ENCODE data around the gene SEMA4D.

The SEMA4D gene

DNA sequence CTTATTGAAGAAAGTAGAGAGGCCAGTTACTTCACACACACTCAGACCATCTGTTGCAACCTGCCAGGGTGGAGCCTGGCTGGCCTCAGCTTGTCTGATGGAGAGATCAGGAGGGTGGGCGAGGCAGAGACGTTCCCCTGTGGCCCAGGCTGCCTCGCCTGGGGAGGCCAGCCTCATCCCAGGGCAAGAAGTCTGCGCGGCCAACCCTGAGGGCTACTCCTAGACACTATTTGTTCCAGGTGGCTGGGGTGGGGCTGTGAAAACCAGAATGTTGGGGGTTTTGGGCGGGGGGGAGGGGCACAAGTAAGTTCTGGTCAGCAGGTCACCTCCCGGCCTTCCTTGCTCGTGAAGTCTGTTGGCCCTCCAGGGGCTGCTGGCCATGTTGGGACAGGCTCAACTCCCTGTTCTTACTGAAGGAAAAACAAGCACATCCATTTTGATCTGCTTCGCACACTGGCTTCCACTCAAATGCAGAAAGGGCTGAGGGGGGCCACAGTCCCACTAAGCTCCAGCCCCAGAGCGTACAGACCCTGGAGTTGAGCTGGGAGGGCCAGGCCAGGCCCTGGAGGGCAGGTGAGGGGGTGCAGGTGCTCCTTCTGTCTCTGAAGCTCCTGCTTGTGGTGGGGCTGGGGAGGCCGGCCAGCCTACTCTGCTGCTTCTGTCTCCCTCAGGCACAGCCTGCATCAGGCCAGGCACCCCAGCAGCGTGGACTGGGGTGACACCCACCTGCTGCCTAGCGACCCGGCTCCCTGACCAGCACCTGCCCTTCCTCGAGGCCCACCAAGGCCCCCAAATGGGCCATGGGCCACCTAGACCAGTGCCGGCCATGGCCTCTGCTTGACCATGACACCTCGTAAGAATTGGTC lies 133.0 kb downstream of the SEMA4D start:
- no peak for DNase-seq

DNA sequence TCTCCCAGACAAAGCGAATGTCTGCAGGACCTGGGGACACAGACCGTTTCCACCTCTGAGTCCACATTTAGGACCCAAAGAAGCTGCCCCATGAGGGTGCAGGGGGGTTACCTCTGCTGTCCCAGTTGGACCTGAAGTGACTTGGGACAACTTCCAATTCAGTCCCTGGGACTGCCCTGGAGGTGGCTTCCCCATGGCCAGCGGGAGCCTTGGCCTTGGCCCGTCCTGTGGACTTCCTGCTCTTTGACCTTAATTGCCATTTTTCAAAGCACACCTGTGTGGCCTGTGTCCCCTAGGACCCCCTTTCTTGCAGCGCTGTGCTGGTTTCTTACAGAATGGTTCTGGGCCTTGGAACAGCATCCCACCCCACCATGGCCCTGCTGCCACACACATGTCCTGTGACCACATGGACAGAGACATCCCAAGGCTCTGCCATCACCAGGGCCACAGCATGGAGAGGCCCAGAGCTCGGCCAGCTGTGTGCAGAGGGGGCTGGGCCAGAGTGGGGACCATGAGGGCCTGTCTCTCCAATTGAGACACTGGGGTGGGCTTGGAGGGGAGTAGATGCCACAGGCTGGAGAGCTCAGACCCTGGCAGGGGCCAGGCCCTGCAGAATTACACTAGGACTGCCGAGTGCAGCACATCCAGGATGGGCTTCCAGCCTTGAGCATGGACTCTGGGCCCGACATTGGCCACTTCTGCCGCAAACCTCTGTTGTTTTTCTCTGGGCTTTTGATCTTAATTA lies 133.8 kb downstream of the SEMA4D start:
- DNase-seq: no peak

DNA sequence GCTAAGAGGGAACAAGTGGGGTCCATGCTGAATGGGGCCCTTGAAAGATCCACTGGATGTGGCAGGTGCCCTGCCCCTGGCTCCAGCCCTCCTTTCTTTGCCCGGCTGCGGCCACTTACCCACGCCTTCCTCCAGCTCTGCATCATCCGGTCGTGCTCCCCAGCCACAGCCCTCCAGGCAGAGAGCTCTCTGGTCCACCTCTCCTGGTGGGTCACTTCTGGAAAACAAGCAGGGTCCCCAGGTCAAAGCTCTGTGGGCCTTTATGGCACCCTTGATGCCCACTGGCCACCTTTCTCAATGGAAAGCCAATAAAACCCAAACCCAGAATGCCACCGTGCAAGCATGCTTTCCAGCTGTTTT lies 134.6 kb downstream of the SEMA4D start:
- no peak for DNase-seq

GRCh38 chr9:89362647-89363310 lies 135.1 kb downstream of the SEMA4D start:
- DNase-seq: no peak

GRCh38 chr9:89361816-89362646 lies 135.9 kb downstream of the SEMA4D start:
- no peak for DNase-seq

DNA sequence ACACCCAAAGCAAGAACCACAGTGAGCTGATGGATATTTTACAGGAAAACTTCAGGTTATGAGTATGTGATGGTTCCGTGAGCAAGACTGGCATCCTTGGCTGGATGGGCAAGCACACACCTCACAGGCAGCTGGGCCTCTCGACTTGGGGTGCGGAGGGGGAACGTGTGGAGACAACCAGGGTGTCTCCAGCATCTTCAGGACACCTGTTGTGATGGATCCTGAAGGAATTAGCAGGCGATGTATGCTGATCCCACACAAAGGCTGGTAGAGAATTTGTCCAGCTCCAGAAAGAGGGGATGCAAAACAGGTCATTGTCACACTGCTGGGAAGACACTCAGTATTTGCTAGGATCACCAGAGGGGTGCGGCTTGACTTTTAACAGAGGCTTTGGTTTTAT lies 136.9 kb downstream of the SEMA4D start:
- DNase-seq: no peak

GRCh38 chr9:89360465-89360864 lies 137.4 kb downstream of the SEMA4D start:
- no peak for DNase-seq

DNA sequence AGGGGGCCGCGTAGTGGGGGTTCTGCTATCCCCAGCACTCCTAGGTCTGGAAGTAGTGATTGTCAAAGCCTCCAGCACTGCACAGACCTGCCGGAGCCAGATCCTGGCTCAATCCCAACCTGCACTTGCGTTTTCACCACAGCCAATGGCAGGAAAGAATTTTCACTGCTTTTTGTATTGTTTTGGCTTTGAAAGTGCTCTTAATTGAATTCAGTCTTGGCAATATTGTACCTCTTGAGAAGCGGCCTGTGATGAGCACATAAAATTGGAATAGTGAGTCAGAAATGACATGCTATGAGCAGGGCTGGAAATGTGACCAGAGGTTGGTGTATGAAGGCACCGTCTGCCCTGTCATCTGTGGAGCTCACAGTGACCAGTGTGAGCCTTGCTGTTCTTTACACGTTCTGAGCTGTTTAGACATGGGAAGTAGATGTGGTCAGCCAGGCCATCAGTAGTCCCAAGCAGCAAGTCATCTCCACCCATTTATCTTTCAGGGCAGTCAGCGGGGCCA lies 138.1 kb downstream of the SEMA4D start:
- DNase-seq: no peak

GRCh38 chr9:89358985-89359384 lies 138.9 kb downstream of the SEMA4D start:
- no peak for DNase-seq

- no peak for DNase-seq
Observed at GRCh38 chr9:89358376-89358916, 139.5 kb downstream of the SEMA4D start.

DNA sequence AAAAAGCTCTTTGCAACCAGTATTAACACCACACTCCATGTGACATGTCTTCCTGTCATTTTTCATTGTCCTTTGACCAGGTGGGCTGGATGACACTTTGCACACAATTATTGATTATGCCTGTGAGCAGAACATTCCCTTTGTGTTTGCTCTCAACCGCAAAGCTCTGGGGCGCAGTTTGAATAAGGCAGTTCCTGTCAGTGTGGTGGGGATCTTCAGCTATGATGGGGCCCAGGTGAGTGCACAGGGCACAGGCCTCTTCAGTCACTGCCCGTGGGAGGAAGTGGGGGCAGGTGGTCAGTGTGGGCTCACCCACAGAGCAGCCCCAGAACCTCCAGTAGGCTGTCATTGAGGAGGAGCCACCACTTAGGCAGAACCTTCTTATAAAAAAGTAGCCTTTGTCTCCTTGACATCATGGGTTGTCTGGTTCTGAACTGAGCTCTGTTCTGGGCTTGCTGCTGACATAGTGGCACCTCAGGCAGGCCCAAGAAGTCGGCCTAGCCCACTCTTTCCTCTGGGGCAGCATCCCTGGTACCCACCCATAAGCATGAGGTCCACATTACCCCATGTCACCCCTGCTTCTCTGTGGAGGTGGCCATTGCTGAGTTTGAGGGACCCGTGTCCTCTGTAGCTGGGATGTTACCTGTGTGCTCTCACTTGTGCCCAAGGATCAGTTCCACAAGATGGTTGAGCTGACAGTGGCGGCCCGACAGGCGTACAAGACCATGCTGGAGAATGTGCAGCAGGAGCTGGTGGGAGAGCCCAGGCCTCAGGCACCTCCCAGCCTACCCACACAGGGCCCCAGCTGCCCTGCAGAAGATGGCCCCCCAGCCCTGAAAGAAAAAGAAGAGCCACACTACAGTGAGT lies 140.3 kb downstream of the SEMA4D start:
- no peak for DNase-seq

- no peak for DNase-seq
Observed at GRCh38 chr9:89356782-89357181, 141.1 kb downstream of the SEMA4D start.

DNA sequence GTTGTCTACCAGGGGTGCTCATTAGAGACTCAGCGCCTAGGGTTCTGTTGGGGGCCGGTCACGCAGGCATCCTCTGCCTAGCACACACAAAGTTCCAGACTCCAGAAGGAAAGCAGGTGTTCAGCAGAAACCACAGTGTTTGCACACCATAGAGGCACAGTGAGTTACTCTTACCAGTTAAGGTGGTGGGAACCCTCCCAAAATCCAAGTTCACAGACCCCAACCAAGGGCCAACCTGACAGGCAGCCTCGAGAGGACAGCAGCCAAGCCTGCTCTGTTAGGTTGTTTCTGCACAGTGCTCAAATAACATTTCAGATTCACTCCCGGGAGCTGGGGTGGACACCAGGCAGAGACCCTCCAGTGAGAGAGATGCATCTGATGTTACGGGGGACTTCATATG lies 143.4 kb downstream of the SEMA4D start:
- DNase-seq: no peak

DNA sequence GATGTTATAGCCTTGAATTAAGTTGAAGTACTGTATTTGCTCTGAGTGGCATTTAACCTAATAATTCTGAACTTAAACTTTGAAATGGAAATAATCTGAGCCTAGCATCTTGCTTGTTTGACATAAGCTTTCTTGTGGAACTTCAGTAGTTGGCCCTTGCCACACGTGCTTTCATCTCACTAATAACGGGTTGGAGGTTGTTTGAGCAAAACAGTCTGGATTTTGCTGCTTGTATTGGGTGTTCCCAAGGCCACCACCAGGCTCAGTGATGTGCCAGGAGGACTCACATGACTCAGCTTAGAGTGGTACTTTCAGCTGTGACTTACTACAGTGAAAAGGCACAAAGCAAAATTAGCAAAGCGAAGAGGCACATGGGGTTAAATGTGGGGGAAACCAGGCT lies 143.9 kb downstream of the SEMA4D start:
- no peak for DNase-seq

DNA sequence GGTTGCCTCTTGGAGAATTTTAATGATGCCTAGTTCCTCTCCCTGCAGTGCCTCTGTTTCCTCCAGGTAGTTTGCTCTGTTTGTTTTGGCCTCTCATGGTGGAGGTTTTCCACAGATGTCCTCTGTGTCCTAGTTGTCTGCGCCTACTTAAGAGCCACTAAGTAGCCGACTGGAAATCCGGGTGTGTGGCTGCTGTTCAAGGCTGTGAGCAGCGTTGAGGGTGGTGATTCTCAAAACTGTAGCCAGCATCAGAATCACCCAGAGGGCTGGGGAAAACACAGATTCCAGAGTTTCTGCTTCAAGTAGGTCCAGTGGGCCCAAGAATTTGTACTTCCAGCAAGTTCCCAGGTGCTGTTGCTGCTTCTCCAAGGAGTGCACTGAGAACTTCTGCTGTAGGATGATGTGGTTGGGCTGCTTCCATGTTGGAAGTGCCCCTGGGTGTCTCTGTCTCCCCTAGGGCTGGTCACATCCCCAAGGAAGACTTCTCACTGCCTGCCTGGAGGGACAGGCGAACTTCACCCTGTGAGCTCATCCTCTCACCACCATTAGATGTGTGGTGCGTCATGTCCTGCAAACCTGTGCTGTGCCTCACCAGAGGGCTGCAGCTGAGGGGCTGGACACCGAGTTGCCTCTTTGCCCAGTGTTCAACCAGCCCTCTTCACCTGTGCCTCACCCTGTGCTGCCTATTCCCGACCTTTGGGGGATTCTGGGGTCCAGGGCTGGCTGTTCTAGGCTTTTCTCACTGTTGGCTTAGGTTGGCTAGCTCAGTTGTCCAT lies 144.9 kb downstream of the SEMA4D start:
- DNase-seq: no peak

GRCh38 chr9:89352451-89352850 lies 145.5 kb downstream of the SEMA4D start:
- no peak for DNase-seq

DNA sequence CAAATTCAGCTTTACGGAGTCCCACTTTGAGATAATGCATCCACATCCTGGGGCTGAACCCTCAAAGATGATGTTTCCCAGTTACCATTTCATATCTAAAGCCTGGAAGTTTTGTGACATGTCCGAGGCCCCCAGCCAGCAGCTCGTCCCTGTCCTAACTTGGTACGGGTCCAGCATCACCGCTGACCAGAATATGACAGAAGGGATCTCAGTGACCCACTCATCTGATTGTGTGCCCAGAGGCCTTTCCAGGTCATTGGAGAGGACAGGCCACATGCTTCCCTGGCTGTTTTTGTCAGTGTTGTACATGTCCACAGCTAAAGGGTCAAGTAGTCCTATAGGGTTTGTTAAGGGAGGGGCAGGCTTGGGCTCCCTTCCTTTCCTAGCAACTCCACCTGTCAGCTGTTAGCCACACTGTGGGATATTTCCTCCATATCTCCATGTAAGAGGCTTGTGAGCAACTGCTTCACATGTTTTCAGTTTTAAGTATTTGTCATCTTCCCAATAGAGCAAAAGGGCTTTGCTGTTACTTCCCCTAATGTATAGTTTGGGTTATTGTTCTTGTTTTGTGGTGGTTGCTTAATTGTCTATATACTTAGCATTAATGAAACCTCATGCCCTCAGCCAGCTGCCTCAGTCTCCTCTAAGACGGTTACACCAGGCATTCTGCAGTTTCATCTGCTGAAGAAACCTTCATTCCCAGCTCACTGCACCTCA lies 146.2 kb downstream of the SEMA4D start:
- no peak for DNase-seq

- DNase-seq: no peak
Observed at GRCh38 chr9:89350988-89351557, 146.8 kb downstream of the SEMA4D start.

DNA sequence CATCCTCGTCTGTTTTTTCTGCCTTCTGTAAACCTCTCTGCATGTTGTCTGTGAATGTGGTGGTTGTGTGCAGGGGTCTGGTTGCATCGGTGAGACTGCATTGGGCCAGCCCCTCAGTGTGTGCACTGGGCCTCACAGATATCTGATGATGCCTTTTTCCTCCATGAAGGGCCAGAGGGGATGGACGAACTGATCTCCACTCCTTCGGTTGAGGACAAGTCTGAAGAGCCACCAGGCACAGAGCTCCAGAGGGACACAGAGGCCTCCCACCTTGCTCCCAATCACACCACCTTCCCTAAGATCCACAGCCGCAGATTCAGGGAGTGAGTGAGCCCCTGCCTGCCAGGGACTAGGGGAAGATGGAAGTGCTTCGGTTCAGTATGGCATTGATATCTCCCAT lies 148.3 kb downstream of the SEMA4D start:
- DNase-seq: no peak

- no peak for DNase-seq
Observed at GRCh38 chr9:89347651-89348050, 150.3 kb downstream of the SEMA4D start.
